ENCODE measurements around the gene OLIG2.

DNA sequence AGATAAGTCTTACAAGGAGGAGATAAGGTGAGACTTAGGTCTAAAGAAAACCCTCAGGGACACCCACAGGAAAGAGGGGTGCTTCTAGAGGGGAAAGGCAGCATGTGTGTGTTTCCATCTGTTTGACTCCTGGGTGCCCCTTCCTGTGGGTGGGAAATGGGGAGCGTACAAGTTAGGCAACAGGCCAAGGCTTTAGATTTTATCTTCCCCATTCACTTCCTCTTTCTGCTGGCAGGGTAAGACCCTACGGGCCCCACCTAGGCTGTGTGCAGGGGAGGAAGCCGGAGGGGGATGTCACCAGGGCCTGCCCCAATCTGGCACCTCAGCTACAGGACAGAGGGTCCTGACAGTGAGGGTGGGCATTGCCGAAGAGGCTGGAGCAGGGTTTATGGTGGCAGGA lies 41.7 kb downstream of the OLIG2 start:
- TF ChIP-seq, protein P1, sequence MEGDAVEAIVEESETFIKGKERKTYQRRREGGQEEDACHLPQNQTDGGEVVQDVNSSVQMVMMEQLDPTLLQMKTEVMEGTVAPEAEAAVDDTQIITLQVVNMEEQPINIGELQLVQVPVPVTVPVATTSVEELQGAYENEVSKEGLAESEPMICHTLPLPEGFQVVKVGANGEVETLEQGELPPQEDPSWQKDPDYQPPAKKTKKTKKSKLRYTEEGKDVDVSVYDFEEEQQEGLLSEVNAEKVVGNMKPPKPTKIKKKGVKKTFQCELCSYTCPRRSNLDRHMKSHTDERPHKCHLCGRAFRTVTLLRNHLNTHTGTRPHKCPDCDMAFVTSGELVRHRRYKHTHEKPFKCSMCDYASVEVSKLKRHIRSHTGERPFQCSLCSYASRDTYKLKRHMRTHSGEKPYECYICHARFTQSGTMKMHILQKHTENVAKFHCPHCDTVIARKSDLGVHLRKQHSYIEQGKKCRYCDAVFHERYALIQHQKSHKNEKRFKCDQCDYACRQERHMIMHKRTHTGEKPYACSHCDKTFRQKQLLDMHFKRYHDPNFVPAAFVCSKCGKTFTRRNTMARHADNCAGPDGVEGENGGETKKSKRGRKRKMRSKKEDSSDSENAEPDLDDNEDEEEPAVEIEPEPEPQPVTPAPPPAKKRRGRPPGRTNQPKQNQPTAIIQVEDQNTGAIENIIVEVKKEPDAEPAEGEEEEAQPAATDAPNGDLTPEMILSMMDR (IDR thresholded peaks at IDR 0.05) = no peak
- TF ChIP-seq RAD21 (IDR thresholded peaks at IDR 0.05; ENCODE audit: low read length) (no peak), SIN3A (IDR thresholded peaks at IDR 0.05; ENCODE audit: borderline replicate concordance, low read depth, low read length) (no peak), CHD2 (IDR thresholded peaks at IDR 0.05; ENCODE audit: low read length, partially characterized antibody) (no peak), POLR2AphosphoS5 (IDR thresholded peaks at IDR 0.05; ENCODE audit: low read depth, low read length) (no peak), TEAD4 (IDR thresholded peaks at IDR 0.05; ENCODE audit: borderline replicate concordance, insufficient read depth) (no peak), NFIC (IDR thresholded peaks at IDR 0.05; ENCODE audit: borderline replicate concordance) (no peak)
- TF ChIP-seq, protein P2, sequence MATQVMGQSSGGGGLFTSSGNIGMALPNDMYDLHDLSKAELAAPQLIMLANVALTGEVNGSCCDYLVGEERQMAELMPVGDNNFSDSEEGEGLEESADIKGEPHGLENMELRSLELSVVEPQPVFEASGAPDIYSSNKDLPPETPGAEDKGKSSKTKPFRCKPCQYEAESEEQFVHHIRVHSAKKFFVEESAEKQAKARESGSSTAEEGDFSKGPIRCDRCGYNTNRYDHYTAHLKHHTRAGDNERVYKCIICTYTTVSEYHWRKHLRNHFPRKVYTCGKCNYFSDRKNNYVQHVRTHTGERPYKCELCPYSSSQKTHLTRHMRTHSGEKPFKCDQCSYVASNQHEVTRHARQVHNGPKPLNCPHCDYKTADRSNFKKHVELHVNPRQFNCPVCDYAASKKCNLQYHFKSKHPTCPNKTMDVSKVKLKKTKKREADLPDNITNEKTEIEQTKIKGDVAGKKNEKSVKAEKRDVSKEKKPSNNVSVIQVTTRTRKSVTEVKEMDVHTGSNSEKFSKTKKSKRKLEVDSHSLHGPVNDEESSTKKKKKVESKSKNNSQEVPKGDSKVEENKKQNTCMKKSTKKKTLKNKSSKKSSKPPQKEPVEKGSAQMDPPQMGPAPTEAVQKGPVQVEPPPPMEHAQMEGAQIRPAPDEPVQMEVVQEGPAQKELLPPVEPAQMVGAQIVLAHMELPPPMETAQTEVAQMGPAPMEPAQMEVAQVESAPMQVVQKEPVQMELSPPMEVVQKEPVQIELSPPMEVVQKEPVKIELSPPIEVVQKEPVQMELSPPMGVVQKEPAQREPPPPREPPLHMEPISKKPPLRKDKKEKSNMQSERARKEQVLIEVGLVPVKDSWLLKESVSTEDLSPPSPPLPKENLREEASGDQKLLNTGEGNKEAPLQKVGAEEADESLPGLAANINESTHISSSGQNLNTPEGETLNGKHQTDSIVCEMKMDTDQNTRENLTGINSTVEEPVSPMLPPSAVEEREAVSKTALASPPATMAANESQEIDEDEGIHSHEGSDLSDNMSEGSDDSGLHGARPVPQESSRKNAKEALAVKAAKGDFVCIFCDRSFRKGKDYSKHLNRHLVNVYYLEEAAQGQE (IDR thresholded peaks at IDR 0.05; ENCODE audit: low read depth, low read length) = no peak
- TF ChIP-seq, protein P3, sequence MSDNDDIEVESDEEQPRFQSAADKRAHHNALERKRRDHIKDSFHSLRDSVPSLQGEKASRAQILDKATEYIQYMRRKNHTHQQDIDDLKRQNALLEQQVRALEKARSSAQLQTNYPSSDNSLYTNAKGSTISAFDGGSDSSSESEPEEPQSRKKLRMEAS (IDR thresholded peaks at IDR 0.05; ENCODE audit: low read depth) = no peak
- TF ChIP-seq, protein P4, sequence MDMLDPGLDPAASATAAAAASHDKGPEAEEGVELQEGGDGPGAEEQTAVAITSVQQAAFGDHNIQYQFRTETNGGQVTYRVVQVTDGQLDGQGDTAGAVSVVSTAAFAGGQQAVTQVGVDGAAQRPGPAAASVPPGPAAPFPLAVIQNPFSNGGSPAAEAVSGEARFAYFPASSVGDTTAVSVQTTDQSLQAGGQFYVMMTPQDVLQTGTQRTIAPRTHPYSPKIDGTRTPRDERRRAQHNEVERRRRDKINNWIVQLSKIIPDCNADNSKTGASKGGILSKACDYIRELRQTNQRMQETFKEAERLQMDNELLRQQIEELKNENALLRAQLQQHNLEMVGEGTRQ (IDR thresholded peaks at IDR 0.05; ENCODE audit: borderline replicate concordance, low read depth, low read length) = no peak

All from SK-N-SH (cell line).